ENCODE measurements around the gene GRK5.

Gene GRK5

DNA sequence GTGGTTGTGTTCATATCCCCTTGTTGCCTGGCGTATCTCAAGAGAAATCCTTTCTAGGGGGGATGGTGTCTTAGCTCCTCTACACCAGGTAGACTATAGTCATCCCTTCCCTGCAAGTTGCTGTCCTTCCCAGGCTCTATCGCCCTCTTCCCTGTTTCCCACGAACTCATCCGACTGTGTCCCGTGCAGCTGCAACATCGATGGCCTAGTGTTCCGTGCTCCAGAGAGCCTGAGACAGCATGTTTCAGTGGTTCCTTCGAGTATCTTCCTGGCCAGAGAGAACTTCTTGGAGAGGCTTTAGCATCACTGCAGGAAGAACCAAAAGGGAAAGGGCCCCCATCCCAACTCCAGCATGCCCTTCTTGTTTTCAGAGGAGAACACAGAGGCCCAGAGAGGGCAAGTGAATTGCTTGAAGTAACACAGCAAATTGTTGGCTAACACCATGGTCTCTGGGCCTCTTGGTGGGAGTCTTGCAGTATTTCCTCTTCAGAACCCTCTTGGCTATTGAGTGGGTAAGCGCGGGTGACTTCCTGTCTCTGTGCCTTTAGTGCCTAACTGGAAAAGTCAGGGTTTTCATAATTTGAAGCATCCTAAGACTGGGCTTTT is 172.2 kb downstream of the GRK5 start:
- TF ChIP-seq CTCF (conservative IDR thresholded peaks at IDR 0.05; ENCODE audit: low read depth, low read length) = no peak
- DNase-seq (ENCODE audit: low read depth) = no peak
- no peak overlapping the region for H3K4me3 ChIP-seq (ENCODE audit: low read depth, low read length)

DNA sequence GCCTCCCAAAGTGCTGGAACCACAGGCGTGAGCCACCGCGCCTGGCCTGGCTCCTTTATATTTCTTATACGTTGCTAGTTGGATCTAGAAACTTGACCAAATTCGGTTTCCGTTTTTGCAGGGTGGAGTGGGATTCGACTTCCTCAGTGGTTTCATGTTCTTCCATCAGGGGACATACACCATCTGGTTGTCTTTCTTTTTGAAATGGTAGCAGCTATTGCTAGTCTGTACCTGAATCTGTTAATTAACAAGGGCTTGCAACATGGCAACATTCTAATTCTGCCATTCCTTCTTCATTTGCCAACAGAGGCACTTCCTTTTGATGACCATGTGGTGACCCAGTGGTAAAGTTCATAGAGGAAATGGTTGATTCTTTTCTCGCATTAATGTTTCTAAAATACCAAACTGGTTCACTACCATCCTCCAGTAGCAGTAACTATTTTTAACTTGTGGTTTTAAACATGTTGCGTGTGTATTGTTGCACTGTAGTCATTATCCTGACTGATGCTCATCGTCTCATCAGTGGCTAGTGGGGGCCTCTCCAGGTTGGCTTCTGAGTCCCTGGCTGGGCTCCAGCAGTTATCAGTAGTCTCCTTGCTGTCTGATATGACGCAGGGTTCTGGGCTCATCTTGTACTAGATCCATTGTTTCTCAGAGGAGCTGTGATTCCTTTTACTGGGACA is 175.9 kb downstream of the GRK5 start:
- H3K4me3 ChIP-seq (ENCODE audit: low read depth, low read length) = no peak overlapping the region
- DNase-seq (ENCODE audit: low read depth) = no peak
- TF ChIP-seq CTCF (conservative IDR thresholded peaks at IDR 0.05; ENCODE audit: low read depth, low read length) = no peak

DNA sequence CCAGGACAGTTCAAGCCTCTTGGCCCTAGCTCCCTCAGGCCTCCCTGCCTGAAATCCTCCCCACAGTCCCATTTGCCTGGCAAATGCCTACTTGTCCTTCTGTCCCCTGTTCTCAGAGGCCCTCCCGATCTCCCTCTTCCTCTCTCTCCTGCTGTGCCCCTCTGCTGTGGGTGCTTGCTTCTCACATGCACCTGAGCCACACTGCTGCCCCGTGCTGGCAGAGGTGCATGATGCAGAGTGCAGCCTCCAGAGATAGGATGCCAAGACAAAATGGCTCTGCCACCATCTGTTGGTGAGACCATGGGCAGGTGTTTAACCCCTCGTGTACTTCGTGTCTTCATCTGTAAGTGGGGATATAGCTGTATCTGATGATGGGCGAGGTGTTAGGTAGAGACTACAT is 176.8 kb downstream of the GRK5 start:
- TF ChIP-seq CTCF (conservative IDR thresholded peaks at IDR 0.05; ENCODE audit: low read depth, low read length) = no peak
- no peak for DNase-seq (ENCODE audit: low read depth)
- no peak overlapping the region for H3K4me3 ChIP-seq (ENCODE audit: low read depth, low read length)

DNA sequence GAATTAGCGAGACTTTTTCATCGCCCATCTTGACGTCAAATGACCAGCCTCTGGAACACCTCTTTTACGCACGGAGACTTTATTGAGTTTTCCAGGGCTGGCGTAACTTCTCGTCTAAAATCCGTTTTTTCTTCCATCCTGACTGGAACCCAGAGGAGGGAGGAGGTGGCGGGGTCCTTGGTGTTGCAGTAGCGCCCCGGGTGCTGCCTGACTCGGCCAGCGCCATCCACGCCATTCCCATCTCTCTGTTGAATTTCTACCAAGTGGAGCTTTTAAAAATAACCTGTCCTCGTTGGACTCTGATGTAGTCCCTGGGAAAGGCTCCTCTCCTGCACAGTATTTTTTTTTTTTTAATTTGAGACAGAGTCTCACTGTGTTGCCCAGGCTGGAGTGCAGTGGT is 179.3 kb downstream of the GRK5 start:
- no peak overlapping the region for H3K4me3 ChIP-seq (ENCODE audit: low read depth, low read length)
- TF ChIP-seq CTCF (conservative IDR thresholded peaks at IDR 0.05; ENCODE audit: low read depth, low read length) = no peak
- DNase-seq (ENCODE audit: low read depth) = no peak

DNA sequence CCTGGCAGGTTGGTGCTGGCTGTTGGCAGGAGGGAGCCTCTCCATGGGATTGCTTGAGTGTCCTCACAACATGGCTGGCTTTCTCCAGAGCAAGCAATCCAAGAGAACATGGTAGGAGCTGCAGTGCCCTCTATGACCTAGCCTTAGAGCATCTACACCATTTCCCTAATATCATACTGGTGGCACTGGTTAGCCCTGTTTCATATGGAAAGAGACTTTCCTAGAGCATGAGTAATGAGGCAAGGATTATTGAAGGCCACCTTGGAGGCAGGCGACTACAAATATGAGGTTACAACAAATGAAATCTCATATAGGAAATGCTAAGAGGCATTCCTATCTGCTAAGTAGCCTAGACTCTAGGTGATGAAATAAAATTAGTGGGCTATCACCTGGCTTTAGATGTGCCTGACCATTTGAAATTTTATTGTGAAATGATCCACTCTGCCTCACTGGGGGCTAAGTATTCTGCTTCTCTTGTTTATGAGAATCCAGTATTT is 181.5 kb downstream of the GRK5 start:
- DNase-seq (ENCODE audit: low read depth) = no peak
- H3K4me3 ChIP-seq (ENCODE audit: low read depth, low read length) = no peak overlapping the region
- no peak for TF ChIP-seq CTCF (conservative IDR thresholded peaks at IDR 0.05; ENCODE audit: low read depth, low read length)

DNA sequence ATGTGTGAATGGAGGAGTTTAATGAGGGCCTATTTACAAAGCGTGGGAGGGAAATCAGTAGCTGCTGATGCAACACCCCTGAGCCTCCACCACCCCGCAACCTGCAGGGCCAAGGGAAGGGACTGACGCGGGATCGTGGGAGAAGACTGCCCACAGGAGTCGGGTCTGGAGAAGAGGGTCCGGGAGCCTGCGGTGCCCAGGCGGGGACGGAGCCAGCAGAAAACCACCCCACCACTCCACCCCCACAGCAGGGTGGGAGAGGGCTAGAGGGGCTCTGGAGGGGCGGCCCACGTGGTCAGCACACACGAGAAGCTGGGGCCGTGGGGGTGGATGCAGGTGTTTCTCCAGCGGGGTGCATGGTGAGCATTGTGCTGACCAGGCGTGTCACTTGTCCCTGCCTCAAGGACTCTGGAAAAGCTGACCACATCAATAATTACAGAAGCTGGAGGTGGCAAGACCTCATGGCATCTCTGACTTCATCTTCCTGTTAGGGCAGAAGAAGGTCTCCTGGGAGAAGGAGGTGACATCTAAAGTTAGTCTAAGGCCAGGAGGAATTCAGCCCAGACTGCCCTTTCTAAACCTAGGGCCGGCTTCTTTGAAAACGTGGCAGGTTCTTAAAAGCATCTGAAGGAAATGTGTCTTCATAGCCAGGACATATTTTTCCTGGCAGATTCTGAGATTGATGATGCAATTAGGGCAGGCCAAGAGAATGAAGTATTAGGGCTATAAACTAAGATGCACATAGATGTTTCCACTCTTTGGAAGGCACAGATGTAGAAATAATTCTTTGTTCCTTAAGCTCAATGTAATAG is 184.3 kb downstream of the GRK5 start:
- no peak overlapping the region for H3K4me3 ChIP-seq (ENCODE audit: low read depth, low read length)
- DNase-seq (ENCODE audit: low read depth) = peak; percentile 75
- TF ChIP-seq CTCF (conservative IDR thresholded peaks at IDR 0.05; ENCODE audit: low read depth, low read length) = no peak

Data from choroid plexus epithelial cell (primary cell).